Esophagus squamous epithelium (tissue), 4 donors: ENCODE results near the gene ABHD4.

Experiments used
- POLR2A ChIP-seq, 4 donors: fragments of 450-650 bp; IDR thresholded peaks; one replicate each; pipeline ENCODE4 v1.6.1; 2017; ENCODE audit warnings: antibody characterized with exemption in 4 of 4, mild to moderate bottlenecking in 4 of 4, moderate library complexity in 3 of 4
- TF ChIP-seq, protein P1 (sequence below), 6 experiments: fragments of 450-650 bp in 4 of 6; fragments of 200-600 bp in 2 of 6; sonication (generic) in 2 of 6; IDR thresholded peaks; one replicate each; pipeline ENCODE4 v1.5.1; 2016 to 2019; ENCODE audit warnings: antibody characterized with exemption in 6 of 6, mild to moderate bottlenecking in 4 of 6, moderate library complexity in 4 of 6

DNA sequence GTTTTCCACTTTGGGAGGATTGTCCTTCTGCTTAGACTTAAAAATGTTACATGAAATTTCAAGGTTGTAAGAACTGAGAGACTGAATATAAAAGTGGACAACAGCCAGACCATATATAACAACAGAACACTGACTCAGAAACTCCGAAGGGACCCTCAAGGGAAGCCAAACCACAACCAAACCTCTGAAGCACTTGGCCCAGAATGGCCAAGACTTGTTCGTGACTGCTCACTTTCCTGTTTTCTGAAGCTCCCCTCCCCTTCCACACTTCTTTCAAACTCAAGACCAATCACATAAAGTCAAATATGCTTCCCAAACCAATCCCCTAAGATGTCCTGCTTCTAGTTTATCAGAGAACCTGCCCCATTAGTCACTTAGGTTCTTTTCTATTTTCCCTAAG, 32.4 kb downstream of the ABHD4 start:
- TF ChIP-seq, protein P1, sequence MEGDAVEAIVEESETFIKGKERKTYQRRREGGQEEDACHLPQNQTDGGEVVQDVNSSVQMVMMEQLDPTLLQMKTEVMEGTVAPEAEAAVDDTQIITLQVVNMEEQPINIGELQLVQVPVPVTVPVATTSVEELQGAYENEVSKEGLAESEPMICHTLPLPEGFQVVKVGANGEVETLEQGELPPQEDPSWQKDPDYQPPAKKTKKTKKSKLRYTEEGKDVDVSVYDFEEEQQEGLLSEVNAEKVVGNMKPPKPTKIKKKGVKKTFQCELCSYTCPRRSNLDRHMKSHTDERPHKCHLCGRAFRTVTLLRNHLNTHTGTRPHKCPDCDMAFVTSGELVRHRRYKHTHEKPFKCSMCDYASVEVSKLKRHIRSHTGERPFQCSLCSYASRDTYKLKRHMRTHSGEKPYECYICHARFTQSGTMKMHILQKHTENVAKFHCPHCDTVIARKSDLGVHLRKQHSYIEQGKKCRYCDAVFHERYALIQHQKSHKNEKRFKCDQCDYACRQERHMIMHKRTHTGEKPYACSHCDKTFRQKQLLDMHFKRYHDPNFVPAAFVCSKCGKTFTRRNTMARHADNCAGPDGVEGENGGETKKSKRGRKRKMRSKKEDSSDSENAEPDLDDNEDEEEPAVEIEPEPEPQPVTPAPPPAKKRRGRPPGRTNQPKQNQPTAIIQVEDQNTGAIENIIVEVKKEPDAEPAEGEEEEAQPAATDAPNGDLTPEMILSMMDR (IDR thresholded peaks at IDR 0.05) = no peak
- TF ChIP-seq POLR2A (IDR thresholded peaks at IDR 0.05) = no peak
